ENCODE data around the gene MRLN.

The MRLN gene

GRCh38 chr10:59713196-59713821 lies 39.9 kb downstream of the MRLN start:
- Histone ChIP-seq H4K8ac (ENCODE audit: low read depth, low read length) (no peak overlapping the region), H3K4me3 (ENCODE audit: low read depth, low read length) (no peak overlapping the region), H3K23ac (ENCODE audit: low read length) (no peak overlapping the region), H2AK5ac (ENCODE audit: low read length) (peak overlapping the region; percentile 15), H3K79me1 (ENCODE audit: low read length) (peaks cover 15% of the 10 kb centered on the region), H3K4ac (ENCODE audit: low read depth, low read length) (no peak overlapping the region), H3K18ac (ENCODE audit: low read length) (no peak overlapping the region), H3K27me3 (ENCODE audit: insufficient read depth, low read length) (no peaks in the 10 kb centered on the region), H2AFZ (ENCODE audit: insufficient read depth, low read length, poor library complexity) (no peak overlapping the region), H4K12ac (ENCODE audit: low read depth, low read length) (no peak overlapping the region), H3K36me3 (ENCODE audit: control insufficient read depth in 1 of 2, insufficient read depth in 2 of 2, low read length in 2 of 2) (no peaks in the 10 kb centered on the region), H2BK12ac (ENCODE audit: low read length) (peak overlapping the region; percentile 11), H3K9ac (ENCODE audit: low read length) (no peak overlapping the region), H3K14ac (ENCODE audit: low read length) (no peak overlapping the region), H3K79me2 (ENCODE audit: control insufficient read depth, insufficient read depth, low read length, poor library complexity) (peaks cover 7% of the 10 kb centered on the region), H3K9me3 (ENCODE audit: insufficient read depth, low read depth, low read length) (no peaks in the 10 kb centered on the region), H2BK120ac (ENCODE audit: insufficient read depth, low read length, poor library complexity) (peak overlapping the region; percentile 75), H2BK5ac (ENCODE audit: low read depth, low read length, poor library complexity) (no peak overlapping the region), H4K91ac (ENCODE audit: low read depth, low read length) (no peak overlapping the region), H3K4me1 (ENCODE audit: control insufficient read depth in 1 of 2, insufficient read depth in 2 of 2, low read length in 2 of 2) (peaks cover 9 to 19% of the 10 kb centered on the region in 2 experiments), H3K27ac (ENCODE audit: low read depth, low read length) (no peak overlapping the region), H3K4me2 (ENCODE audit: low read length) (no peak overlapping the region)
- WGBS (ENCODE audit: extremely low coverage, insufficient coverage, insufficient read length), result no CpG with 5 or more reads among the region's 7 CpGs
- no peak for DNase-seq

DNA sequence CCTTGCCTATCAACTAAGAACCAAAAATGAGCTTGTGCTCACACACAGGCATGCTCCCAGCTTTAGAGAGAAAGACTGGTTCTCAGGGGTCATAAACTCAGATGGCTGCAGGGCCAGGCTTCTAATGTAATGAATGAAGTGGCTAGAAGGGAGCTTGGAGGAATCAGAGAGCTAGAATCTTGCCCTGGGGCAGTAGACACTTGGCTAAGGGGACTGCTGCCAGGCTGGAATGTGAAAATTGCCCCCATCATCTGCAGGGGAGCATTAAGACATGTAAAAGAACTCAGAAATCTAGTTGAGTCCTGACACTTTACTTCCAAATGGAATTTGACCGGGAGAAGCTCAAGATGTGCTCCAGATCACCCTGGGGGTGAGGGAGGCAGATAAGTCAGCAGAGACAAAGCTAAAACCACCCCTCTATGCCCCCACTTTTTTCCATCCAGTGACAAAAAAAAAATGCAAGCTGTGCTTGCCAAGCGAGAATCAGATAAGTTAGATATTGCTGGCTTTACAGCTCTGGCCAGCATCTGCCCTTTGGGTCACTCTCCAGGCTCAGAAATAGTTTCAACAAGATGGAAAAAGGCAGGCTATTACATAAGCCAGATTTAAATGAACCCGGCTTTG lies 41.3 kb downstream of the MRLN start:
- Histone ChIP-seq H2AK5ac (ENCODE audit: low read length) (no peak overlapping the region), H2BK5ac (ENCODE audit: low read depth, low read length, poor library complexity) (no peak overlapping the region), H3K27ac (ENCODE audit: low read depth, low read length) (peak overlapping the region; percentile 54), H3K79me1 (ENCODE audit: low read length) (peaks cover 15% of the 10 kb centered on the region), H3K14ac (ENCODE audit: low read length) (no peak overlapping the region), H3K18ac (ENCODE audit: low read length) (no peak overlapping the region), H3K9ac (ENCODE audit: low read length) (no peak overlapping the region), H3K79me2 (ENCODE audit: control insufficient read depth, insufficient read depth, low read length, poor library complexity) (peaks cover 7% of the 10 kb centered on the region), H4K91ac (ENCODE audit: low read depth, low read length) (no peak overlapping the region), H3K4me2 (ENCODE audit: low read length) (no peak overlapping the region), H3K23ac (ENCODE audit: low read length) (no peak overlapping the region), H3K9me3 (ENCODE audit: insufficient read depth, low read depth, low read length) (no peaks in the 10 kb centered on the region), H3K4ac (ENCODE audit: low read depth, low read length) (no peak overlapping the region), H2BK120ac (ENCODE audit: insufficient read depth, low read length, poor library complexity) (no peak overlapping the region), H2AFZ (ENCODE audit: insufficient read depth, low read length, poor library complexity) (no peak overlapping the region), H3K4me3 (ENCODE audit: low read depth, low read length) (no peak overlapping the region), H4K12ac (ENCODE audit: low read depth, low read length) (no peak overlapping the region), H3K36me3 (ENCODE audit: control insufficient read depth in 1 of 2, insufficient read depth in 2 of 2, low read length in 2 of 2) (no peaks in the 10 kb centered on the region), H4K8ac (ENCODE audit: low read depth, low read length) (no peak overlapping the region), H3K4me1 (ENCODE audit: control insufficient read depth in 1 of 2, insufficient read depth in 2 of 2, low read length in 2 of 2) (peaks cover 9 to 19% of the 10 kb centered on the region in 2 experiments), H2BK12ac (ENCODE audit: low read length) (no peak overlapping the region), H3K27me3 (ENCODE audit: insufficient read depth, low read length) (no peaks in the 10 kb centered on the region)
- no CpG with 5 or more reads among the region's 3 CpGs for WGBS (ENCODE audit: extremely low coverage, insufficient coverage, insufficient read length)
- peak; percentile 28 to 54 for DNase-seq

DNA sequence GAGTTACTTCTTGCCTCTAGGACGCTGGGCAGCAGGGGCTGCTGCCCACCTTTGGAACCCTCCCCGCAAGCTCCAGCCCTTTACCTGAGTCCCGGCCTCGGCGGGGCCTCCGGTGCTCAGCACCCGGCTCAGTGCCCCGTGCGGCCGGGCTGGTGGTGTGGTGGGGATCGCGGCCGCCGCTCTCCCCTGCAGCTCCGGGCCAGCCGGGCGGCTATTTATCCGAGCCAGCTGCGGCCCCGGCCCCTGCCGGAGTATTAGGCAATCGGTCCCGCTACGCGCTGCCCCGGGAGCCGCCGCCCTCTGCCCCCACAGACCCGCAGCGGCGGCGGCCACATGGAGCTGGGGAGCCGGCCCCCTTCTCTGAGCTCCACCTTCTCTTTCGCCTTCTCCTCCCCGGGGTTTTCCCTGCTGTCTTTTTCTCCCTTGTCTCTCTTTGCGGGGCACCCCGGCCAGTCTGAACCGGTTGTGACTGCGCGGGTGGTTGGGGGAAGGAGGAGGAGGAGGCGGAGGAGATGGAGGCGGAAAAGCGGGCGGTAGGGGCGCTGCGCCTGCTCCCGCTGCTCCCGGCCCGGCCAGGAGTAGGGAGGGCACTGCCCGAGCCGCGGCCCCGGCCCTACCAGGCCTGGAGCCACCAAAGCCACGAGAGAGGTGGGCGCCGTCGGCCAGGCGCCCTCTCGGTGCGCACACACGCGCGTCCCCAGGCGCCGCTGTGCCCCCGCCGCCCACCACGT lies 43.7 kb downstream of the MRLN start, which contains the start of gene SLC16A9:
Gene SLC16A9 (minus strand): TSS at position 456 of the 731 bp plus-strand sequence. CDS start 25,559 bp downstream, outside the sequence.
- peak within 1 kb of the TSS; percentile 48 for H2BK120ac ChIP-seq (ENCODE audit: insufficient read depth, low read length, poor library complexity)
- peak within 1 kb of the TSS; percentile 4 for H3K4ac ChIP-seq (ENCODE audit: low read depth, low read length)
- peak within 1 kb of the TSS; percentile 85 for H2AFZ ChIP-seq (ENCODE audit: insufficient read depth, low read length, poor library complexity)
- H3K36me3 ChIP-seq (ENCODE audit: control insufficient read depth in 1 of 2, insufficient read depth in 2 of 2, low read length in 2 of 2), result no peaks in the 10 kb centered on the region
- peak within 1 kb of the TSS; percentile 59 for H4K12ac ChIP-seq (ENCODE audit: low read depth, low read length)
- H3K79me2 ChIP-seq (ENCODE audit: control insufficient read depth, insufficient read depth, low read length, poor library complexity), result peaks cover 7% of the 10 kb centered on the region
- no peak within 1 kb of the TSS for H3K27ac ChIP-seq (ENCODE audit: low read depth, low read length)
- H3K79me1 ChIP-seq (ENCODE audit: low read length), result peaks cover 15% of the 10 kb centered on the region
- peak within 1 kb of the TSS; percentile 78 for H3K4me3 ChIP-seq (ENCODE audit: low read depth, low read length)
- H3K9ac ChIP-seq (ENCODE audit: low read length), result peak within 1 kb of the TSS; percentile 88
- H3K14ac ChIP-seq (ENCODE audit: low read length), result peak within 1 kb of the TSS; percentile 49
- H2AK5ac ChIP-seq (ENCODE audit: low read length), result no peak within 1 kb of the TSS
- peak within 1 kb of the TSS; percentile 30 for H2BK12ac ChIP-seq (ENCODE audit: low read length)
- H3K27me3 ChIP-seq (ENCODE audit: insufficient read depth, low read length), result no peaks in the 10 kb centered on the region
- H3K4me1 ChIP-seq (ENCODE audit: control insufficient read depth in 1 of 2, insufficient read depth in 2 of 2, low read length in 2 of 2), result peaks cover 9 to 19% of the 10 kb centered on the region in 2 experiments
- H3K18ac ChIP-seq (ENCODE audit: low read length), result peak within 1 kb of the TSS; percentile 54
- H3K4me2 ChIP-seq (ENCODE audit: low read length), result peak within 1 kb of the TSS; percentile 100
- H3K23ac ChIP-seq (ENCODE audit: low read length), result no peak within 1 kb of the TSS
- H4K8ac ChIP-seq (ENCODE audit: low read depth, low read length), result peak within 1 kb of the TSS; percentile 69
- H4K91ac ChIP-seq (ENCODE audit: low read depth, low read length), result peak within 1 kb of the TSS; percentile 61
- no peaks in the 10 kb centered on the region for H3K9me3 ChIP-seq (ENCODE audit: insufficient read depth, low read depth, low read length)
- peak; percentile 4 to 23 for DNase-seq
- no CpG with 5 or more reads among the region's 68 CpGs for WGBS (ENCODE audit: extremely low coverage, insufficient coverage, insufficient read length)
- H2BK5ac ChIP-seq (ENCODE audit: low read depth, low read length, poor library complexity), result peak within 1 kb of the TSS; percentile 4

GRCh38 chr10:59708816-59709394 lies 44.4 kb downstream of the MRLN start:
- Histone ChIP-seq H3K9ac (ENCODE audit: low read length) (peak overlapping the region; percentile 88), H3K4me1 (ENCODE audit: control insufficient read depth in 1 of 2, insufficient read depth in 2 of 2, low read length in 2 of 2) (peaks cover 9 to 19% of the 10 kb centered on the region in 2 experiments), H3K79me2 (ENCODE audit: control insufficient read depth, insufficient read depth, low read length, poor library complexity) (peaks cover 7% of the 10 kb centered on the region), H4K12ac (ENCODE audit: low read depth, low read length) (peak overlapping the region; percentile 59), H3K4ac (ENCODE audit: low read depth, low read length) (peak overlapping the region; percentile 4), H2AFZ (ENCODE audit: insufficient read depth, low read length, poor library complexity) (peak overlapping the region; percentile 85), H3K4me2 (ENCODE audit: low read length) (peak overlapping the region; percentile 100), H3K27me3 (ENCODE audit: insufficient read depth, low read length) (no peaks in the 10 kb centered on the region), H3K79me1 (ENCODE audit: low read length) (peaks cover 15% of the 10 kb centered on the region), H2BK12ac (ENCODE audit: low read length) (no peak overlapping the region), H4K8ac (ENCODE audit: low read depth, low read length) (peak overlapping the region; percentile 69), H3K18ac (ENCODE audit: low read length) (peak overlapping the region; percentile 54), H3K36me3 (ENCODE audit: control insufficient read depth in 1 of 2, insufficient read depth in 2 of 2, low read length in 2 of 2) (no peaks in the 10 kb centered on the region), H3K4me3 (ENCODE audit: low read depth, low read length) (peak overlapping the region; percentile 78), H2BK5ac (ENCODE audit: low read depth, low read length, poor library complexity) (no peak overlapping the region), H3K27ac (ENCODE audit: low read depth, low read length) (no peak overlapping the region), H3K9me3 (ENCODE audit: insufficient read depth, low read depth, low read length) (no peaks in the 10 kb centered on the region), H3K23ac (ENCODE audit: low read length) (no peak overlapping the region), H2BK120ac (ENCODE audit: insufficient read depth, low read length, poor library complexity) (peak overlapping the region; percentile 48), H4K91ac (ENCODE audit: low read depth, low read length) (peak overlapping the region; percentile 61), H2AK5ac (ENCODE audit: low read length) (no peak overlapping the region), H3K14ac (ENCODE audit: low read length) (peak overlapping the region; percentile 49)
- no CpG with 5 or more reads among the region's 42 CpGs for WGBS (ENCODE audit: extremely low coverage, insufficient coverage, insufficient read length)
- peak in 1 of 2 donors; percentile 1 for DNase-seq
